ENCODE measurements around the gene IL11.

IL11 gene

GRCh38 chr19:55325172-55325571, 45.1 kb downstream of the IL11 start, which contains the start of gene TMEM150B:
Gene TMEM150B, minus strand, starts transcription at chr19:55325341. Its CDS starts 4,305 bp downstream, at chr19:55321036.
- Mint-ChIP-seq H3K9me3 (peaks cover 3% of the 10 kb centered on the region), H3K4me3 (no peak within 1 kb of the TSS), H3K27me3 (ENCODE audit: low read depth) (peaks cover 17% of the 10 kb centered on the region), H3K4me1 (no peaks in the 10 kb centered on the region), H3K36me3 (ENCODE audit: low read depth) (no peaks in the 10 kb centered on the region), H3K27ac (no peak within 1 kb of the TSS)
- TF ChIP-seq, protein P1, sequence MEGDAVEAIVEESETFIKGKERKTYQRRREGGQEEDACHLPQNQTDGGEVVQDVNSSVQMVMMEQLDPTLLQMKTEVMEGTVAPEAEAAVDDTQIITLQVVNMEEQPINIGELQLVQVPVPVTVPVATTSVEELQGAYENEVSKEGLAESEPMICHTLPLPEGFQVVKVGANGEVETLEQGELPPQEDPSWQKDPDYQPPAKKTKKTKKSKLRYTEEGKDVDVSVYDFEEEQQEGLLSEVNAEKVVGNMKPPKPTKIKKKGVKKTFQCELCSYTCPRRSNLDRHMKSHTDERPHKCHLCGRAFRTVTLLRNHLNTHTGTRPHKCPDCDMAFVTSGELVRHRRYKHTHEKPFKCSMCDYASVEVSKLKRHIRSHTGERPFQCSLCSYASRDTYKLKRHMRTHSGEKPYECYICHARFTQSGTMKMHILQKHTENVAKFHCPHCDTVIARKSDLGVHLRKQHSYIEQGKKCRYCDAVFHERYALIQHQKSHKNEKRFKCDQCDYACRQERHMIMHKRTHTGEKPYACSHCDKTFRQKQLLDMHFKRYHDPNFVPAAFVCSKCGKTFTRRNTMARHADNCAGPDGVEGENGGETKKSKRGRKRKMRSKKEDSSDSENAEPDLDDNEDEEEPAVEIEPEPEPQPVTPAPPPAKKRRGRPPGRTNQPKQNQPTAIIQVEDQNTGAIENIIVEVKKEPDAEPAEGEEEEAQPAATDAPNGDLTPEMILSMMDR (IDR thresholded peaks at IDR 0.05; ENCODE audit: unreplicated experiment in 3 of 3), result no peak

- Mint-ChIP-seq H3K27me3 (ENCODE audit: low read depth) (peaks cover 19% of the 10 kb centered on the region), H3K9me3 (peaks cover 3% of the 10 kb centered on the region), H3K4me1 (no peaks in the 10 kb centered on the region), H3K36me3 (ENCODE audit: low read depth) (no peaks in the 10 kb centered on the region), H3K27ac (no peak overlapping the region), H3K4me3 (no peak overlapping the region)
- TF ChIP-seq, protein P1 (IDR thresholded peaks at IDR 0.05; ENCODE audit: unreplicated experiment in 3 of 3), result no peak
These were observed 45.6 kb downstream of the IL11 start for GRCh38 chr19:55324662-55325061.

DNA sequence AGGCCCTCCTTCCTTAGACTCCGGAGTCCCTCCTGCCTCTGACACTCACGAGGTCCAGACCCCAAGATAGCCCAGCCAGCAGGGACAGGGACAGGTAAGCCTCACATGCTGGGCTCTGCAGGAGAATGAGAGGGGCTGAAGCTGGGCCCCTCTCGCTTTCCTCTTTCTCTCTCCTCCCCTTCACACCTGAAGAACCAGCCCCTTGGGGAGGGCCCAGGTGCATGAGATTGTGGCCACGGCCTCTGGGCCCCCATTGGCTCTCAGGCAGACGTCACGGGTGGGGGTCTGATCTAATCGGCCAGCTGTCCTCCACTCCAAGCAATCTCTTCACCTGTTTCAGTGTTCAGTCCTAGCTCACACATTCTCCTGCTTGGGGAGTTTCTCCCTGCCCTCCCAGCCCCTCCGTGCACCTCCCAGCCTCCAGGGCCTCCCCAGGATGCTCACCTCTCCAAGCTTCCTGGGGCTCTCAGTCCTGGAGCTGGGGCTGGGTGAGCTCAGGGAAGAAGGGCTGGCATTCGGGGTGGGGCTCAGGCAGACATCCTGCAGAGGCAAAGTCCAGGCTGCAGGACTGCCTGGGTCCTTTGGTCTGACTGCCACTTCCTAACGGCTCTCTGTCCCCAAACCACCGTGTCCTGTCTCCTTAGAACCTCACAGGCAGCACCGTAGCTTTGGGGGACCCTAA, 47.9 kb downstream of the IL11 start:
- TF ChIP-seq, protein P1 (IDR thresholded peaks at IDR 0.05; ENCODE audit: unreplicated experiment in 3 of 3), result no peak
- no peaks in the 10 kb centered on the region for H3K9me3 Mint-ChIP-seq
- H3K27ac Mint-ChIP-seq, result no peak overlapping the region
- no peak overlapping the region for H3K4me3 Mint-ChIP-seq
- no peaks in the 10 kb centered on the region for H3K36me3 Mint-ChIP-seq (ENCODE audit: low read depth)
- H3K4me1 Mint-ChIP-seq, result no peaks in the 10 kb centered on the region
- peaks cover 17% of the 10 kb centered on the region for H3K27me3 Mint-ChIP-seq (ENCODE audit: low read depth)

- Mint-ChIP-seq H3K4me3 (peak overlapping the region in 1 of 3 experiments; percentile 17), H3K27ac (no peak overlapping the region), H3K9me3 (no peaks in the 10 kb centered on the region), H3K27me3 (ENCODE audit: low read depth) (peaks cover 17% of the 10 kb centered on the region), H3K4me1 (no peaks in the 10 kb centered on the region), H3K36me3 (ENCODE audit: low read depth) (no peaks in the 10 kb centered on the region)
- TF ChIP-seq, protein P1 (IDR thresholded peaks at IDR 0.05; ENCODE audit: unreplicated experiment in 3 of 3), result no peak
These were observed 48.7 kb downstream of the IL11 start for GRCh38 chr19:55321466-55322137.

DNA sequence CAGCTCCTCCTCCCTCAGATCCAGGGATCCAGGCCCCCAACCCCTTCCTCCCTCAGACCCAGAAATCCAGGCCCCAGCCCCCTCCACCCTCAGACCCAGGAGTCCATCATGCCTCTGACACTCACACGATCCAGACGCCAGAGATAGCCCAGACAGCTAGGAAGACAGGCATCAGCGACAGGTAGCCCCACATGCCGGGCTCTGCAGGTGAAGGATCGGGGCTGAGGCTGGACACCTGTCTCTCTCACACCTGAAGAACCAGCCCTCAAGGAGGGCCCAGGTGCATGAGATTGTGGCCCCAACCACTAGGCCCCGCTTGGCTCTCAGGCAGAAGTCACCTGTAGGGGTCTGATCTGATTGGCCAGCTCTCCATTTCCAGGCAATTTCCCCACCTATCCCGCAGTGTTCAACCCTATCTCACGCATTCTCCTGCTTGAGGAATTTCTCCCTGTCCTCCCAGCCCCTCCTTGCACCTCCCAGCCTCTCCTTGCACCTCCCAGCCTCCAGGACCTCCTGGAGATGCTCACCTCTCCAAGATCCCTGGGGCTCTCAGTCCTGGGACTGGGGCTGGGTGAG, 49.3 kb downstream of the IL11 start:
- TF ChIP-seq, protein P1 (IDR thresholded peaks at IDR 0.05; ENCODE audit: unreplicated experiment in 3 of 3), result no peak
- Mint-ChIP-seq H3K4me1 (no peaks in the 10 kb centered on the region), H3K27ac (no peak overlapping the region), H3K4me3 (no peak overlapping the region), H3K27me3 (ENCODE audit: low read depth) (peaks cover 17% of the 10 kb centered on the region), H3K36me3 (ENCODE audit: low read depth) (no peaks in the 10 kb centered on the region), H3K9me3 (no peaks in the 10 kb centered on the region)

Measured in nephron (organoid).